ENCODE results near the gene STX5. TPM values are rescaled to one million over a fixed set of nuclear protein-coding genes. Genes with fewer than 3 reads are reported as not detected.

Gene STX5
- total and polyA plus RNA-seq, 9 of the 15 experiments (the other 6 are each of a cell fraction or from before 2014, with no cell fraction given): 2.8 to 28.6 (median 23.7) TPM

DNA sequence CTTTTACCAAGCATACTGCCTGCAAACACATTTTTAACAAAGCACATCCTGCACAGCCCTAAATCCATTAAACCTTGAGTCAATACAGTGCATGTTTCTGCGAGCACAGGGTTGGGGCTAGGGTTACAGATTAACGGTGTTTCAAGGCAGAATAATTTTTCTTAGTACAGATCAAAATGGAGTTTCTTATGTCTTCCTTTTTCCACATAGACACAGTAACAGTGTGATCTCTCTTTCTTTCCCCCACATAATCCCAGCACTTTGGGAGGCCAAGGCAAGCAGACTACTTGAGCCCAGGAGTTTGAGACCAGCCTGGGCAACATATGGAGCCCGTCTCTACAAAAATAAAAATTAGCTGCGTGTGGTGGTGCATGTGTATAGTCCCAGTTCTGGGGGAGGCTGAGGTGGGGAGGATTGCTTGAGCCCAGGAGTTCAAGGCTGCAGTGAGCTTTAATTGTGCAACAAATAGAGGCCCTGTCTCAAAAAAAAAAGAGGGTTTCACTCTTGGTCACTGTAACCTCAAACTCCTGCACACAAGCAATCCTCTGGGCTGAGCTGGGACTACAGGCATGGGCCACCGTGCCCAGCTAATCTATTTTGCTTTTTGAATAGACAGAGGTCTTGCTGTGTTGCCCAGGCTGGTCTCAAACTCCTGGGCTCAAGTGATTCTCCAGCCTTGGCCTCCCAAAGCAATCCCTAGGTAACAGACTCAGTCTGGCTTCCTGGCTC is 29.1 kb upstream of the STX5 start (continued):
- TF ChIP-seq, protein P1, sequence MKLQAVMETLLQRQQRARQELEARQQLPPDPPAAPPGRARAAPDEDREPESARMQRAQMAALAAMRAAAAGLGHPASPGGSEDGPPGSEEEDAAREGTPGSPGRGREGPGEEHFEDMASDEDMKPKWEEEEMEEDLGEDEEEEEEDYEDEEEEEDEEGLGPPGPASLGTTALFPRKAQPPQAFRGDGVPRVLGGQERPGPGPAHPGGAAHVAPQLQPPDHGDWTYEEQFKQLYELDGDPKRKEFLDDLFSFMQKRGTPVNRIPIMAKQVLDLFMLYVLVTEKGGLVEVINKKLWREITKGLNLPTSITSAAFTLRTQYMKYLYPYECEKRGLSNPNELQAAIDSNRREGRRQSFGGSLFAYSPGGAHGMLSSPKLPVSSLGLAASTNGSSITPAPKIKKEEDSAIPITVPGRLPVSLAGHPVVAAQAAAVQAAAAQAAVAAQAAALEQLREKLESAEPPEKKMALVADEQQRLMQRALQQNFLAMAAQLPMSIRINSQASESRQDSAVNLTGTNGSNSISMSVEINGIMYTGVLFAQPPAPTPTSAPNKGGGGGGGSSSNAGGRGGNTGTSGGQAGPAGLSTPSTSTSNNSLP (IDR thresholded peaks at IDR 0.05; ENCODE audit: borderline replicate concordance, low read depth, low read length): no peak
- no peak for TF ChIP-seq MEF2A (IDR thresholded peaks at IDR 0.05; ENCODE audit: control insufficient read depth, low read depth, low read length)
- TF ChIP-seq FOS (IDR thresholded peaks at IDR 0.05; ENCODE audit: extremely low read depth, insufficient read length): no peak
- TF ChIP-seq CREBBP (IDR thresholded peaks at IDR 0.05; ENCODE audit: low read depth, low read length): no peak
- TF ChIP-seq, protein P2, sequence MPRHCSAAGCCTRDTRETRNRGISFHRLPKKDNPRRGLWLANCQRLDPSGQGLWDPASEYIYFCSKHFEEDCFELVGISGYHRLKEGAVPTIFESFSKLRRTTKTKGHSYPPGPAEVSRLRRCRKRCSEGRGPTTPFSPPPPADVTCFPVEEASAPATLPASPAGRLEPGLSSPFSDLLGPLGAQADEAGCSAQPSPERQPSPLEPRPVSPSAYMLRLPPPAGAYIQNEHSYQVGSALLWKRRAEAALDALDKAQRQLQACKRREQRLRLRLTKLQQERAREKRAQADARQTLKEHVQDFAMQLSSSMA (CRISPR knock-in tag; IDR thresholded peaks at IDR 0.05): no peak
- TF ChIP-seq SMARCE1 (IDR thresholded peaks at IDR 0.05): no peak
- TF ChIP-seq, protein P3, sequence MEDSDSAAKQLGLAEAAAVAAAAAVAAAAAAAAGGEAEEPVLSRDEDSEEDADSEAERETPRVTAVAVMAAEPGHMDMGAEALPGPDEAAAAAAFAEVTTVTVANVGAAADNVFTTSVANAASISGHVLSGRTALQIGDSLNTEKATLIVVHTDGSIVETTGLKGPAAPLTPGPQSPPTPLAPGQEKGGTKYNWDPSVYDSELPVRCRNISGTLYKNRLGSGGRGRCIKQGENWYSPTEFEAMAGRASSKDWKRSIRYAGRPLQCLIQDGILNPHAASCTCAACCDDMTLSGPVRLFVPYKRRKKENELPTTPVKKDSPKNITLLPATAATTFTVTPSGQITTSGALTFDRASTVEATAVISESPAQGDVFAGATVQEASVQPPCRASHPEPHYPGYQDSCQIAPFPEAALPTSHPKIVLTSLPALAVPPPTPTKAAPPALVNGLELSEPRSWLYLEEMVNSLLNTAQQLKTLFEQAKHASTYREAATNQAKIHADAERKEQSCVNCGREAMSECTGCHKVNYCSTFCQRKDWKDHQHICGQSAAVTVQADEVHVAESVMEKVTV (CRISPR knock-in tag; IDR thresholded peaks at IDR 0.05): peak; percentile 44
- TF ChIP-seq, protein P4, sequence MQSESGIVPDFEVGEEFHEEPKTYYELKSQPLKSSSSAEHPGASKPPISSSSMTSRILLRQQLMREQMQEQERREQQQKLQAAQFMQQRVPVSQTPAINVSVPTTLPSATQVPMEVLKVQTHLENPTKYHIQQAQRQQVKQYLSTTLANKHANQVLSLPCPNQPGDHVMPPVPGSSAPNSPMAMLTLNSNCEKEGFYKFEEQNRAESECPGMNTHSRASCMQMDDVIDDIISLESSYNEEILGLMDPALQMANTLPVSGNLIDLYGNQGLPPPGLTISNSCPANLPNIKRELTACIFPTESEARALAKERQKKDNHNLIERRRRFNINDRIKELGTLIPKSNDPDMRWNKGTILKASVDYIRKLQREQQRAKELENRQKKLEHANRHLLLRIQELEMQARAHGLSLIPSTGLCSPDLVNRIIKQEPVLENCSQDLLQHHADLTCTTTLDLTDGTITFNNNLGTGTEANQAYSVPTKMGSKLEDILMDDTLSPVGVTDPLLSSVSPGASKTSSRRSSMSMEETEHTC (IDR thresholded peaks at IDR 0.05): no peak
- TF ChIP-seq PHF20 (IDR thresholded peaks at IDR 0.05; ENCODE audit: partially characterized antibody): no peak
- TF ChIP-seq, protein P5, sequence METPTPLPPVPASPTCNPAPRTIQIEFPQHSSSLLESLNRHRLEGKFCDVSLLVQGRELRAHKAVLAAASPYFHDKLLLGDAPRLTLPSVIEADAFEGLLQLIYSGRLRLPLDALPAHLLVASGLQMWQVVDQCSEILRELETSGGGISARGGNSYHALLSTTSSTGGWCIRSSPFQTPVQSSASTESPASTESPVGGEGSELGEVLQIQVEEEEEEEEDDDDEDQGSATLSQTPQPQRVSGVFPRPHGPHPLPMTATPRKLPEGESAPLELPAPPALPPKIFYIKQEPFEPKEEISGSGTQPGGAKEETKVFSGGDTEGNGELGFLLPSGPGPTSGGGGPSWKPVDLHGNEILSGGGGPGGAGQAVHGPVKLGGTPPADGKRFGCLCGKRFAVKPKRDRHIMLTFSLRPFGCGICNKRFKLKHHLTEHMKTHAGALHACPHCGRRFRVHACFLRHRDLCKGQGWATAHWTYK (CRISPR knock-in tag; IDR thresholded peaks at IDR 0.05): peak; percentile 86
- TF ChIP-seq, protein P6, sequence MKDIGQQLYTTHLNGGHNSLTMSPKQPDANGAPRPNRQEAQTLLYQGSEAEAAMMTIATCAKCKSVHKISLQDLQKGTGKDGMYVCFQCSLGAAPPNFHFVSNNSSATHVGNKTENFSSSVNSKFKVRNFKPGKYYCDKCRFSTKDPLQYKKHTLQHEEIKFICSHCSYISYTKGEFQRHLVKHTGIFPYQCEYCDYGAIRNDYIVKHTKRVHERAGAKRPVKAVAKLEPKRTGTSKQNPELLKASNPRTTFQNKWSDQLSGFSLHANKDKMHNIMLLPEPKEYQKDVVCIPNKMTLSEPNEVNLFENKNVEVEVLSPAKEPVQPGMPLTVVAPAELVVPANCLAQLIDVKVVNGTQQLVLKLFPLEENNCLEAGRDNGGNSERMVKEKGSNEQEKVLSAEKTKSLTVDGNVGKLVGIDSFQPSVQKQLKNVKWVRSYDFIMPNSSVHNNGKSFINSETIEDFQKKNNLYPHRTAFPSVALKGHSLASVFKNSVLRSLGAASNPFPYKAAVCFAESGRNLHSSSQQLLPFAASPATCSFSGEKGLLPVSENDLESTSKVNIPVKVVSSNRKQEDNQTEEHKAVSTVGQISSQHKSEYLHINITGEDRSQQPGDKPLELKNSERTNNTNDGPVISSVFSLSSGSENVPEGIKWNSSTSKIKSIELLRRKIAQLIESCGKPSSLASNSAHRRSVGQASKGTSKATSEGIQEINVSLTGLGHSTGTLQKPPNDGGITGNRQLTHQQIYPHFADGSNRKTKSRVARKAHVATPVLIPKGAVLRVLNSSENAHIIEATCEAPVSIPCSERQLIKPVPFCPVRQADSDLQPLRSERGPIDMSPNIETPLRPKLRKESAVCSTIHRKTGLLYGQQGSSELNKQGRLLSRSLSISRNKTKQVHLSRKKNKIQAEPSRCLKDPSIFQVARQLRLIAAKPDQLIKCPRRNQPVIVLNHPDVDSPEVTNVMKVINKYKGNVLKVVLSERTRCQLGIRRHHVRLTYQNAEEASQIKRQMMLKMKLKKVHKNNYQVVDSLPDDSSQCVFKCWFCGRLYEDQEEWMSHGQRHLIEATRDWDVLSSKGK (CRISPR knock-in tag; IDR thresholded peaks at IDR 0.05): no peak
- no peak for TF ChIP-seq SUPT5H (IDR thresholded peaks at IDR 0.05)
- TF ChIP-seq, protein P7, sequence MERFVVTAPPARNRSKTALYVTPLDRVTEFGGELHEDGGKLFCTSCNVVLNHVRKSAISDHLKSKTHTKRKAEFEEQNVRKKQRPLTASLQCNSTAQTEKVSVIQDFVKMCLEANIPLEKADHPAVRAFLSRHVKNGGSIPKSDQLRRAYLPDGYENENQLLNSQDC (CRISPR knock-in tag; IDR thresholded peaks at IDR 0.05): no peak
- no peak for TF ChIP-seq HMG20B (CRISPR knock-in tag; IDR thresholded peaks at IDR 0.05)
- no peak for TF ChIP-seq MYNN (IDR thresholded peaks at IDR 0.05)
- TF ChIP-seq MYNN (CRISPR knock-in tag; IDR thresholded peaks at IDR 0.05): no peak

All from K562 (cell line).